Neural cell (in vitro differentiated cells): Measurements from ENCODE around the gene FADS1.

Source experiments
- CTCF ChIP-seq: fragments of 450-650 bp; IDR thresholded peaks from 2 replicates; pipeline ENCODE4 v1.5.1; 2014; ENCODE audit warnings: antibody characterized with exemption, mild to moderate bottlenecking, moderate library complexity; ENCODE audit not compliant: poor library complexity, severe bottlenecking
- EP300 ChIP-seq: fragments of 450-650 bp; conservative IDR thresholded peaks from 2 replicates; pipeline ENCODE4 v1.6.1; 2014; ENCODE audit warnings: antibody characterized with exemption, mild to moderate bottlenecking, moderate library complexity; ENCODE audit not compliant: poor library complexity, severe bottlenecking
- MXI1 ChIP-seq: fragments of 450-650 bp; conservative IDR thresholded peaks from 2 replicates; pipeline ENCODE4 v1.6.1; 2014; ENCODE audit warnings: antibody characterized with exemption, mild to moderate bottlenecking; ENCODE audit not compliant: poor library complexity, severe bottlenecking
- TAF1 ChIP-seq: IDR thresholded peaks from 2 replicates; pipeline ENCODE4 v1.6.1; 2012; ENCODE audit warnings: low read depth

- TF ChIP-seq TAF1 (no peak), MXI1 (no peak), CTCF (no peak), EP300 (no peak)
Measured at GRCh38 chr11:61802605-61803004, 14.2 kb downstream of the FADS1 start.
